Upper lobe of left lung (tissue), 4 donors: Measurements from ENCODE around the gene SPG11.

Experiments used
- CTCF ChIP-seq, 6 experiments: fragments of 450-650 bp in 4 of 6; fragments of 200-600 bp in 2 of 6; sonication (generic) in 2 of 6; IDR thresholded peaks; one replicate each; pipeline ENCODE4 v1.5.1; 2016 to 2019; ENCODE audit warnings: antibody characterized with exemption in 6 of 6
- POLR2AphosphoS5 ChIP-seq, 2 donors: sonication (generic); formaldehyde crosslinking; IDR thresholded peaks; one replicate each; pipeline ENCODE4 v1.5.1; 2017; ENCODE audit warnings: antibody characterized with exemption in 2 of 2

GRCh38 chr15:44603126-44603525 lies 60.3 kb downstream of the SPG11 start:
- TF ChIP-seq CTCF (IDR thresholded peaks at IDR 0.05) = no peak
- no peak for TF ChIP-seq POLR2AphosphoS5 (IDR thresholded peaks at IDR 0.05)
